GM21515 (cell line): ENCODE measurements around the gene ZNF598.
"Not testable (repeated sequence)": the region's sequence is repeated elsewhere in the genome, so short reads cannot be mapped to it uniquely, and the experiment has no call there.

Experiments
- ATAC-seq: cut with Tn5 transposase; IDR thresholded peaks from one replicate; pipeline ENCODE4 v1.9.1; 2021; ENCODE audit not compliant: unreplicated experiment

Gene ZNF598

DNA sequence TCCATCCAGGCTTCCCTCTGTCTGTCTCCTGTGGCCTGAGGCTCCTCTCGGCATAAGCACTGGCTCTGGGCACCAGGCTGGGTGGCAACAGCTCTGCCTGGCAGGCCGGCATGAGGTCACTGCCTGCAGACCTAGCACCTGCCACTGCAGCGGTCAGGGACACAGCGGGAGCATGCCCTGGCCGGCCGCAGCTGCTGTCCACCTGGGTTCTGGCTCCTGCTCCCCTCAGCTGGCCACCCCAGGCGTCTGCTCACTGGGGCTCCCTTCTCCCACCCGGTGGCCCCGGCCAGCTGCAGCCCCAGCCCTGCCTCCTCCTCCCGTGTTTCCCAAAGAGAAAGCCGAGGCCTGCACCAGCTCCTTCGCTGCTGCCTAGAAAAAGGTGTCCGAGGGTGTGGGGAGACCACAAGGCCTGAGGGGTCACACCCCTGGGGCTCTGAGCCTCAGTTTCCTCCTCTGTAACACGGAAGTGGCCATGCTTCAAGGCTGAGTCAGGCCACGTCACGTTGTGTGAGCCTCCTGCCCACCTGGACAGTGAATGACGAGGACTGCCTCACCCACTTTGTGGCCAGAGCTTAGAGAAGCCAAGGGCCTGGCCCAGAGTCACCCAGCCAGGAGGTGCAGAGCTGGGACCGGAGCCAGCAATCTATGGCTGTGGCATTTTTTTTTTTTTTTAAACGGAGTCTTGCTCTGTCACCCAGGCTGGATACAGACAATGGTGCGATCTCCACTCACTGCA, 31.3 kb upstream of the ZNF598 start:
- ATAC-seq = no peak

DNA sequence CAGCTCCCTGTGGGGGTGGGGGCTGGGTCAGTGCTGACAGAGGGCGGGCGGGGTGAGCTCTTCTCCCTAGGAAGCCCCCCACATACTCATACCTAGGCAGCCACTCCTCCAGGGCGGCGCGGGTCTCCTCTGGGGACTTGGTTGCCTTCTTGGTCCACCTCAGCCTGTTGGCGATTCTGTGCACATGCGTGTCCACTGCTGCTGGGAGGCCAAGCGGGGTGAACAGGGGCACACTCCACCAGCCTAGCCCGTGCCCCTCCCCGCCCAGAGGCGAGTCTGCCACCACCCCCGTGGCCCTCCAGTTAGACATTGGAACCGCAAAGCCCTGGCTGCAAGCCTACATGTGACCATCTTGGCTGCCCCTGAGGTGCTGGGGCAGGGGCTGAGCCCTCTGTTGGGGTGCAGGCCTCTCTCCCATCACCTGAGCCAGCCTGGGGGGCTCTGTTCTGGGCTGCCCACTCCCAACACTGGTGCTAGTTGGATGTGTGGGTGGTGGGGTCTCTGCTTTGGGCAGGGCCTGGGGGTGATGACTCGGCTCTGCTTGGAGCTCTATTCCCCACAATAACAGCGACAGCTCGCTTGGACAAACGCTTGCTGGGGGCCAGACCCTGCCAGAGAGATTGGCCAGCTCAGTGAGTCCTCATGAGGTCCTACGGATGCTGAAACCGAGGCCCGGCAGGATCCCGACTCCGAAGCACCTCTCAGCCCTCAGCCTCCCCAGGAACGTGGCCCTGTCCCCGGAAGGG, 30.6 kb upstream of the ZNF598 start:
- ATAC-seq = no peak

DNA sequence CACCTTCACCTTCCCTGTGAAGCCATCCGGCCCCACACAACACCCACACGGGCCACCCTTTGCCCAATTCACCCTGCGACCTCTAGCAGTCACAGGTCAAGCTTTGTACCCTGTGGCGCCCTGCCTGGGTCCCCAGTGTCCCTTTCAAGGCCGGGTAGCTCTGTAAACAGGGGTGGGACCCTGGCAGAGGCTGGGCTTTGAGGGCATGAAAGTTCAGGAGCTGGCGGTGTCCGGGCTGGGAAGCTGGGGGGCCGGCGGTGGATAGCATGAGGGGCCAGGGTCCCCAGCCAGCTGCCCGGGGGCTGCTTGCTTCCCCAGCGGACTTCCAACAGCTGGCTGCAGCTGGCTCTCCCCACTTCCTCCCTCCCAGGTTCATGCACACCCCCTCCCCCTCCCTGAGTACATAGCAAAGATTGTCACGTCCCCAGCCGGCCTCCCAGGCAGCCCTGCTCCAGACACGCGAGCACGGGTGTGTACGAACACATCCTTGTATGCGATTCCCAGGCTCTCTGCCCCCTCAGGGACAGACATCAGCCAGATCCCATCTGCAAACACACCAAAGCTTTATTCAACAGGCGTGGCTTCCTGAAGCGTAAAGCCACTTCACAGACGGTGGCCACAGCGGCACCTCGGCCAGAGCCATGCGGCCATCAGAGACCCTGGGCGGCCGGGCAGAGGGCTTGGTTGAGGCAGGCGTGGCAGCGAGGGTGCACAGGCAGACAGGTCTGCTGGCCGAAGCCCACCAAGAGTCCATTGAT, 29.8 kb upstream of the ZNF598 start:
- ATAC-seq = no peak

DNA sequence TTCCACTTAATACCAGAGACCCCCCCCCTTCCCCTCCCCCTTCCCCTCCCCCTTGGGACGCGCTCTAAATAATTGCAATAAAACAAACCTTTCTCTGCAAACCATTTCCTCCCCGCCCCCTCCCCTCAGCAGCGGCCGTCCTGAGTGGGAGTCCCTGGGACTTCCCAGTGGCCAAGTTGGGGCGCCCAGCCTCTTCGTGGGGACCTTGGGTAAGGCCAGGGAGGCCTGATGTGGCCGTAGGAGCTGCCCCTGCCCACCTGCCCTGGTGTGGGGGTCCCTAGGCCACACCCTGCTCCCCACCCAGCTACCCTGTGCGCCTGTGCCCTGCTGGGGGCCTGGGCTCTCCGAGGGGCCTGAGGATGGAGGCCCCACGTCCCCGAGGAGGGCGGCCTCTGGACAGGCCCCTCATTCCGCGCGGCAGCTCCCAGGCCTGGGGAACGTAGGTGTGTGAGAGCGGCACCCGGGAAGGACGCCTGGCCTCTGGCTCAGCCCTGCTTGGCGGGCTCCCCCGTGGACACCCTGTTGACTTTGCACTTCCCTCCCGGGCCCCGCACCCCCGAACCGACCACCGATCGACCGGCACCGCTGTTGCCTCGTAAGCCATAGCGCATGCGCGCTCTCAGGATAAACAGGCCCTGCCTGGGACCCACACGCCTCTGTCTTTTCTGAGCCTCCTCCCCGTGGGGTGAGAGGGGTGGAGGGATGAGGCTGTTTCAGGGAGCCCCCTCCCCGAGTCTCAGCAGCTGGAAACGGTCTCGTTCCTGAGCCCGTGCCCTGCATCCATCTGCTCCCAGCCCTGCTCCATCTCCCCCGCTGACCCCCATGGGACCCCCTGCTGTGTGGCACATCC, 29.0 kb upstream of the ZNF598 start:
- no peak for ATAC-seq

DNA sequence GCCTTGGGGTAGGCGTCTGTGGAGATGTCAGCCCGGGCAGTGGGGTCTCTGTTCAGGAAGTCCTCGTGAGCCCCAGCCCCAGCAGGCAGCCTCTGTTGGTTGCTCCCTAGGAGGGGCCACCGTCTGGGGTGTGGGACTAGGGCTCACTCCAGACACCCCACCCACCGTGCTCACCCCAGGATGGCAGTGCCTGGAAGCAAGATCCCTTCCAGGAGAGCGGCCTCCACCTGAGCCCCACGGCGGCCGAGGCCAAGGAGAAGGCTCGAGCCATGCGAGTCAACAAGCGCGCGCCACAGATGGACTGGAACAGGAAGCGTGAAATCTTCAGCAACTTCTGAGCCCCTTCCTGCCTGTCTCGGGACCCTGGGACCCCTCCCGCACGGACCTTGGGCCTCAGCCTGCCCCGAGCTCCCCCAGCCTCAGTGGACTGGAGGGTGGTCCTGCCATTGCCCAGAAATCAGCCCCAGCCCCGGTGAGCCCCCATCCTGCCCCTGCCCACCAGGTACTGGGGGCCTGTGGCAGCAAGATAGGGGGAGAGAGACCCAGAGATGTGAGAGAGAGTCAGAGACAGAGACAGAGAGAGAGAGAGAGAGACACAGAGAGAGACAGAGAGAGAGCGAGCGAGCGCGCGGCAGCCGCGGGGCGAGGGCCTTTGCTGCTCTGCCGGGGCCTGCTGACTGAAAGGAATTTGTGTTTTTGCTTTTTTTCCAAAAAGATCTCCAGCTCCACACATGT, 28.2 kb upstream of the ZNF598 start:
- no peak for ATAC-seq

DNA sequence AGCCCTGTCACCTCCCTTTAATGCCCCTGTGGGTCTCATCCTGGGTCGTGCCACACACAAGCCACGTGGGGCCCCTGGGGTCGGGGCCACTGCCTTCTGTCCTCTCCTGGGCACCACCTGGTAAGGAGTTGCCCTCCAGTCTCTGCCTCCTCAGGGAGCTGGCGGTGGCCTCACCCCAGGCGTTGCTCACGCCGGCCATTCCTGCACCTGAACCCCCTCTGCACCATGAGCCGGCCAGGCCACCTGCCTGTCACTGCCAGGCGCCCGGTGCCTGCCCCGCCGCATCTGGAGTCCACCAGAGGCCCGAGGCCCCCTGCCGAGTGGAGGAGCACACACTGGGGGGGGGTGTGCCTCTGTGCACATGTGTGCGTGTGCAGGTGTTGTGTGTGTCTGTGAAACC, 27.5 kb upstream of the ZNF598 start:
- no peak for ATAC-seq

DNA sequence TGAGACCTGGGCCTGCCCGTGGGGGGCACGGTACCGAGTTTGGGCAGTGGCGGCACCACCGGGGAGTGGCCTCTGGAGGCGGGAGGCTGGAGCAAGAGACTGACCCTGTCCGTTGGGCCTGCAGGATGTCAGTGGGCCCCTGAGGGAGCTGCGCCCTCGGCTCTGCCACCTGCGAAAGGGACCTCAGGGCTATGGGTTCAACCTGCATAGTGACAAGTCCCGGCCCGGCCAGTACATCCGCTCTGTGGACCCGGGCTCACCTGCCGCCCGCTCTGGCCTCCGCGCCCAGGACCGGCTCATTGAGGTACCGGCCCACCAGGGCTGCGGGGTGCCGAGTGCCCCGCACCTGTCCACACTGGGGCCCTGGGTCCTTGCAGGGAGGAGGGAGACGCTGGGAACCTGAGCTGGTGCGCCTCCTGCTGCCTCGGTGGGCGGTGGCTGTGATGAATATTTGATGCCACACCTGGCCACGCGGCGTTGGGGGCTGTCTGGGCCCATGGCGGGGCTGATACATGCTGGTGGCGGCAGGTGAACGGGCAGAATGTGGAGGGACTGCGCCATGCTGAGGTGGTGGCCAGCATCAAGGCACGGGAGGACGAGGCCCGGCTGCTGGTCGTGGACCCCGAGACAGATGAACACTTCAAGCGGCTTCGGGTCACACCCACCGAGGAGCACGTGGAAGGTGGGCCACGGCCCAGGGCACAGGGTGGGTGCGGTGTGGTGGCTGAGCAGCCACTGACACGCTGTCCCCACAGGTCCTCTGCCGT, 26.8 kb upstream of the ZNF598 start:
- no peak for ATAC-seq

DNA sequence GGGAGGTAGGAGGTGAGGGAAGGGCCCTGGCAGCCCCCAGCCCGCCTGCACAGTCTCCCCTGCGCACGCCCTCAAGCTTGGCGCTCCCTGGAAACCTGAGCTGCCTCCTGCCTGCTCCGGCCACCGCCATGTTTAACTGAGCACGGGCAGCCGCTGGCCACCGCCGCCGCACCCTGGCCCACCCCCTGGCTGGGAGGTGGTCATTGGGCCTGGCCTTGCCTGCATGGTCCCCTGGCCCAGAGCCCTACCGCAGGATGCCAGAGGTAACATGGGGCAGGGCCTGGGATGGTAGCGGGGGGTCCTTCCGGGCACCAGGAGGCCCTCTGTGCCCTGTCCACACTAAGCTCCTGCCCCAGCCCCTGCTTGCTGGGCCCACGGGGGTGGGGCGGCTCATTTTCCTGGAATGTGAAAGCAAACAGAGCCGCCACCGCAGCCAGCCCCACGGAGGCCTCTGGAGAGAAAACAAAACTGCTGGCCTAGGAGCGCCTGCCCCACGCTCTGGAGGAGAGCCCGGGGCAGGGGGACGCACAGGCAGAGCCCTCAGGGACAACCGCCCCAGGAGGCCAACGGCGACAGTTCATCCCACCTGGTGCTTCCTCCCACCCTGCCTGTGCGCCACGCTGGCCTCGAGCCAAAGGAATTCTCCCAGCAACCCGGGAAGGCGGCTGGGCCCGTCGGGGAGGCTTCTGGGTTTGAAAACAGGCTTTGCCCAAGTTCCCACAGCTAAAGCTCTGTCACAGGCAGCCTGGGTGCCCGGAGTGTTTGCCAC, 26.0 kb upstream of the ZNF598 start:
- no peak for ATAC-seq

DNA sequence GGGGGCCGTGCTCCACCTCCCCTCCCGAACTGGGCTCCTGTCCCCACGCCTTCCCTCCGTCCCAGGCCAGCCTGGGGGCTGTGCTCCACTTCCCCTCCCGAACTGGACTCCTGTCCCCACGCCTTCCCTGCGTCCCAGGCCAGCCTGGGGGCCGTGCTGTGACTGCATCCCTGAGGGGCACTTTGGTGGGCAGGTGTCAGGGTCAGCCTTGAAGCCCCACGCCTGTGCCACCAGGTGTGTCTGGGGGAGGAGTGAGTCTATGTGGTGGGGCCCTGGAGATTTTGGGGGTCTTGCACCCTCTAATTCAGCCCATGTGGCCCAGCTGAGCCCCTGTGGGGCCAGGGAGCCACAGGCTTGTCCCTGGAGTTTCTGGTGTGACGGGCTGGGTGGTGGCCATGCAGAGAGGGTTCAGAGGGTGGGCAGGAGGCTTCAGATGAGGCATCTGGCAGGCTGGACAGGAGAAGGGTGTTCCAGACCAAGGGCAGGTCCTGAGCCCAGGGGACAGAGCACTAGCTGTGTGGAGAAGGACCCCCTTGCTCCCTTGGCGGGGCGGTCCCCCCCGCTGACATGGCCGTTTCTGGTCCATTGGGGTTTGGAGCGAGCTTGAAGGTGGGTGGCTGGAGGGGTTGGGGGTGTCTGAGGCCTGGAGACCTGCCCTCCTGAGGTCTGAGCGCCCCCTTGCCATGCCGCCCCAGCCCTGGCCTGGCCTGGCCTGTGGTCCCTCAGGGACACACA, 25.2 kb upstream of the ZNF598 start:
- no peak for ATAC-seq

DNA sequence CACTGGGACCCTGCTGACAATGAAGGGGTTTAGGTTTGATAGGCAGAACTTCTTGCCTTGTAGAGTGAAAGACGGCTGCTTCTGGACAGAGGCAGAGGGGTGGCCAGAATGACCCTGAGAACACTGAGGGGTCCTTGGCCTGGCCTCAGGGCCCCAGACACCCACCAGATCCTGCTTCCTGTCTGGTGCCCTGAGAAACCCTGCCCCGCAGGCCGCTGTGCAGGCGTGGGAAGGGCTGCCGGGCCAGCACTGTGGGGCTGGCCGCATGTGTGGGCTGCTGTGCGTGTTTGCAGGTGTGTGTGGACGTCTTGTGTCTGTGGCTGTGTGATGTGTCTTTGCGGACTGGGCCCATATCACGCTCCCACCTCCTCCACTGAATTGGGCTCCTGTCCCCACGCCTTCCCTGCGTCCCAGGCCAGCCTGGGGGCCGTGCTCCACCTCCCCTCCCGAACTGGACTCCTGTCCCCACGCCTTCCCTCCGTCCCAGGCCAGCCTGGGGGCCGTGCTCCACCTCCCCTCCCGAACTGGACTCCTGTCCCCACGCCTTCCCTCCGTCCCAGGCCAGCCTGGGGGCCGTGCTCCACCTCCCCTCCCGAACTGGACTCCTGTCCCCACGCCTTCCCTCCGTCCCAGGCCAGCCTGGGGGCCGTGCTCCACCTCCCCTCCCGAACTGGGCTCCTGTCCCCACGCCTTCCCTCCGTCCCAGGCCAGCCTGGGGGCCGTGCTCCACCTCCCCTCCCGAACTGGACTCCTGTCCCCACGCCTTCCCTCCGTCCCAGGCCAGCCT, 24.5 kb upstream of the ZNF598 start:
- ATAC-seq = not testable (repeated sequence)

DNA sequence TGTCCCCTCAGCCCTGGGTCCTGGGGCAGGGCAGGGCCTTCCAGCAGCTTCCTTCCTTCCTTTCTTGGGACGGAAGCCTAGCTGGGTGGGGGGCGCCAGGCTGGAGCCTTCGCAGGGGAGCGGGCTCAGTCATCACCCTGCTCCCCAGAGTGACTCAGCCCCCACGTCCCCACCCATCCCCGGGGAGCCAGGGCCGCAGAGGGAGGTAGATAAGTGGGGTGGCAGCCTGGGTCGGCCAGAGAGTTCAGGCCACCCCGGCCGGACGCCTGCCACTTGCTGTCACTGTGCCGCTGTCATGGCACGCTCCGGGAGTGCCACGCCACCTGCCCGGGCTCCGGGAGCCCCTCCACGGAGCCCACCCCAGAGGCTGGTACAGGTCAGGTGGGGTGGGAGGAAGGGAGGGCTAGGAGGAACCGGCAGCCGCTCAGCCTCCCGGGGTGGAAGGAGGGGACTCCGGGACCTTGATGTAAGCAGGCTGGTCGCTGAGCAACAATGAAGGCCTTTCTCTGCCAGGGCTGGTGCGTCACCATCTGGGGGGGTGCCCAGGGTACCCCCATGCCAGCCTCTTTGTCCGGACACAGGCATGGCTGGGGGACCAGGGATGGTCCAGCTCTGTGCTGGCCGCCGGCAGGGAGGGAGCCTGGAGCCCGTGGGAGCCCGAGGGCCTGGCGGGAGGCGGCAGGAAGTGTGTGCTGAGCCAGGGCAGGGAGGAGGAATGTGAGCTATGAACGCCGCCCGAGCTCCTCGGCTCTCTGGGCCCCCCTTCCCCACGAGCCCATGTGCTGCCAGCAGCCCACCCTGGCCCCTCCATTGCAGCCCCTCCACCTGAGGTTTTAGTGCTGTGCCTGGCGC, 23.7 kb upstream of the ZNF598 start:
- ATAC-seq = no peak

DNA sequence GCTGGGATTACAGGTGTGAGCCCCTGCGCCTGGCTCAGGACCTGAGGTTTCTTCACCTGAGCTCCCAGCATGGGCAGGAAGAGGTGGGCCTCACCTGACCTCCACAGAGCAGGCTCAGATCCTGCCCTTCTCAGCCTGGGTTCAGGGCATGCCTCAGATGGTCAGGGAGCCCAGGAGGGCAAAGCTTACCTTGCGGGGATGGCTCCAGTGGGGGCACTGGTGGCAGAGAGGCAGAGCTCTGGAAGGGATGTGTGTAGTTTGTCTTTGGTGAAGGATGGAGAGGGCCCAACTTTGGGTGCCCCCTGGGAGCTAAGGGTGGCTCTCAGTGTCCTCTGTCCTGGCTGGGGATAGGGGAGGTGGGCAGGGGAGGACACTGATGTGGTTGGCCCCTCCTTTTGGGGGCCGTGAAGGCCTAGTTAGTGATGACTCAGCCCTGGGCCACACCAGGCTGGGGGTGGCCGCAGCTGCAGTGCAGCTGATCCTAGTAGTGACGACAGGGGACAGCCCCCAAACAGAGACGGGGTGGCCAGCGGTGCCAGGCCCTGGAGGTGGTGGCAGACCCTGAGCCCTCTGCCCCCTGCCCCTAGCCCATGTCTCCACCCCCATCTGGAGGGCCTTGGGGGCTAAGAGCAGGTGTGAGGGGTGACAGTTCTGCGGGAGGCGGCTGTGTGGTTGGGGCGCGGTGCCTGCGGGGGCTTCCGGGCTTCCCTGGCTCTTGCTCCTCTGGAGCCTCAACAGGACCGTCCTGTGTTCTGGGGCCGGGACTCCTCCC, 22.9 kb upstream of the ZNF598 start:
- ATAC-seq = no peak

DNA sequence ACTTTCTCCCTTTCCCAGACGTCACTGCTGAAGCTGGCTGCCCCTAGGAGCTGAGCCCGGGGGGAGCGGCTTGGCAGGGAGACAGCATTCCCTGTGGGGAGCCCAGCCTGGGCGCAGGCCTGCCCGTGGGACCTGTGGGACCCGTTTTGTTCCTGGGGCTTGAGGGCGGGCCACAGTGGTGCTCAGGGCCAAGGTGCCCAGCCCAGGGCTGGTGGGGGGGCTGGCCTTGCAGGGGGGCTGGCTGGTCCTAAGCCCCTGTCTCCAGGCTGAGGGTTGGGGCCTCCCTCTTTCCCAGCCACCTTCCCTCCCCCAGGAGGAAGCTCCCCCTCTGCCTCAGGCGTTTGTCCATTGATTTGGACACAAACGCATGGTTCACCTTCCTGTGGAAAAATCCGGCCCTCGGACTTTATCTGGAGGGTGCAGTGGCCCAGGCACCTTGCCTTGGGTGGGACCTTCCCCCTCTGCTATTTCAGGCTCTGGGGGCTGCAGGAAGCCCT, 21.5 kb upstream of the ZNF598 start:
- ATAC-seq = no peak

DNA sequence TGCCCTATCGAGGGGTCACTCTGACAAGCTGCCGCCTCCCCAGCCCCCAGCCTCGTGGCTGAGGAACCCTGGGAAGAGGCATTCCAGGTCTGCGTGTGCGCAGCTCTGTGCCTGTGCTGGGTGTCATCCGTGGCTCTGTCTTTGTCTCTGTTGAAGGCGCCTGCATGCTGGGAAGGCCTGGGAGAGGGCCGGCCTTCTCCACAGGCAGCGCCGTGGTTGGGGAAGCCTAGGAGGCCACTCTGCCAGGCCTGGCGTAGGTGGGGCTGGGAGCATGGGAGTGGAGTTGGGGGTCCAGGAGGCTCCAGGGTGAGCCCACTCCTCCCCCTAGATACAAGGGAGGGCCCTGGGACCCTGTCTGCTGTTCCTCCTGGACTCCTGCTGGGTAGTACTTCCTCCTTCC, 20.4 kb upstream of the ZNF598 start:
- no peak for ATAC-seq

DNA sequence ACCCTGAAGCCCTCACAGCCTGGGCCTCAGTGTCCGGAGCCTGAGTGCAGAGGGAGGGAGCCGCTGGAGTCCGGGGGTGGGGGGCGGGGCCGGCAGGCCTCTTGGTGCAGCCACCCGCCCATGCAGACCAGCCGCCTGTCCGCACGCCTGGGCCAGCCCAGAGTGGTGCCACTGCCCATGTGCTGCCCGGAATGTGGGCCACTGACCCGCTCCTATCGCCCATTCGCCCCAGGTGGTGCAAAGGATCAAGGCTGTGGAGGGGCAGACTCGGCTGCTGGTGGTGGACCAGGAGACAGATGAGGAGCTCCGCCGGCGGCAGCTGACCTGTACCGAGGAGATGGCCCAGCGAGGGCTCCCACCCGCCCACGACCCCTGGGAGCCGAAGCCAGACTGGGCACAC, 19.7 kb upstream of the ZNF598 start:
- ATAC-seq = no peak
